Lung microvascular endothelial cell (primary cell): ENCODE measurements around the gene LTBP2. TPM values are rescaled to one million over a fixed set of nuclear protein-coding genes. Genes with fewer than 3 reads are reported as not detected.

Experiments
- DNase-seq, 2 donors: peaks; one replicate each; pipeline versions ENCODE4 v3.0.0 to v3.0.0-alpha.2; 2010; ENCODE audit warnings: low read depth in 2 of 2
- total RNA-seq: library from RNA; depleted of rRNA; stranded (reverse); fragments of >200 nt; gene quantifications from 2 replicates; pipeline ENCODE4 v1.2.1, GENCODE V29; 2014

Gene LTBP2
- total RNA-seq, 1 donor from 2014 or later, result 6.2 TPM

DNA sequence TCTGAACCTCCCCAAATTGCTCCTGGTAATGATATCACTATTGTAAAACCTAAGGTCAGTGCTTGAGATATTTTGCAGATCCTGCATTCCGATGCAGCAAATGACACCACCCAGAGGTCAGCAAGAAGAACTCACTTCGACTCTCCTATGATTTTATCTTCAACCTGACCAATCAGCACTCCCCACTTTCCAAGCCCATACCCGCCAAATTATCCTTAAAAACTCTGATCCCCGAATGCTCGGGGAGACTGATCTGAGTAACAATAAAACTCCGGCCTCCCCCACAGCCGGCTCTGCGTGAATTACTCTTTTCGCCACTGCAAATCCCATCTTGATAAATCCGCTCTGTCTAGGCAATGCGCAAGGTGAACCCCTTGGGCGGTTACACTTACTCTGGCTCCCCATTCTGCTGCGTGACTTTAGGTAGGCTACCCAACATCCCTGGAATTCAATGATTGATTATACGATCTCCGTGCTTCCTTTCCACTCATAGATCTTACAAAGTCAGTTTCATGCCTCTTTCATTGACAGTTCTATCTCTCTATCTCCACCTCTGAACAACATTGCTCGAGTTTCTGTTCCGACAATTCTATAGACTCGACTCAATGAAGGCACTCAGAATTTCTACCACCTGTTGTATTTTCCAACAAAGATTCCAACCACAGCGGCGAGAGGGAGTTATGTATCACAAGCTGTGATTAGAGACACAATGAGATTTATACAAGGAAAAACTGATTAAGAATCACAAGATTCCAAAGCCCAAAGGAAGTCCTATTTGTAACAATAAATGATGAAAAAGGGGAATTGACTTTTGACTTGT lies 119.9 kb downstream of the LTBP2 start:
- peak; percentile 23 to 38 for DNase-seq

GRCh38 chr14:74490486-74490885 lies 121.6 kb downstream of the LTBP2 start:
- no peak for DNase-seq

DNA sequence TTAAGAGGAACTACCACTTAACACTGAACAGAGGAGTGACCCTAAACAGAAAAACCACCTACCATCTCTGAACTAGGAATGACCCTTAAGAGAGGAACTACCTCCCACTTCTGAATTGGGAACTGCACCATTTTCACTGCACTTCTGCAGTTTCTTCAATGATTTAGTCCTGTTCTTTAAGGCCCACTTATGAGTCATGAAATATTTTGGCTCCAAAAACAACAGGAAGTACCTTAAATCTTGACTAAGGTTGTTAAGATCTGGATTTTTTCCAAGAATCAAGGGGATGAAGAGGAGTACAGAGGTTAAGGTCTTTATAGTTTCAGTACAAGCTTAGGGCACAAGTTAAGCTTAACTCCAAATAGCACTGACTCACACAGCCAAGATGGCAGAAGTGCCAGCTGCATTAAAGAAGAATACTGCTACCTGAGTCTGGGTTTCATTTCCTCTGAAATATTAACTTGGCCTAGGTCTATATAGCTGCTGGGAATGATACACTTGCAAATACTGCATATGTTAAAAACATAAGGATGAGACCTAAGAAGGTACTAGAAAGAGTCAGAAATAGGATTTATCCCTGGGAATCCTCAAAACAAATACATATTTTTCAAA lies 123.1 kb downstream of the LTBP2 start:
- DNase-seq, result peak in 1 of 2 donors; percentile 77

GRCh38 chr14:74486164-74486563 lies 125.9 kb downstream of the LTBP2 start:
- DNase-seq, result no peak

GRCh38 chr14:74483321-74483720 lies 128.7 kb downstream of the LTBP2 start:
- DNase-seq, result no peak

DNA sequence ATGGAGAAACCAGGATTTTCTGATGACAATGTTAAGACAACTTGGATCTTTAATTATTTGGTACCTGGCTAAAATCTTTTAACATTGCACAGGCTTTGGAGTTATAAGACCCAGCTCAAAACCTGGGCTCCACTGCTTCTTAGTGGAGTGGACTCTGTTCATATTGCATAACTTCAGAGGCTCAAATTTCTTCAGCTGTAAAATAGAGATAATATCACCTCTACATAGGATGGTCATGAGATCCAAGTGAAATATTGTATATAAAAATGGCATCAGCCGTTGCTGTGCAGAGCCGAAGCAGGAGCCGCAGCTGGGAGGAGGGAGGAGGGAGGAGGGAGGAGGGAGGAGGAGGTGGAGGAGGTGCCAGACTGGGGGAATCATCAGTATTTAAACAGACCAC lies 129.5 kb downstream of the LTBP2 start:
- no peak for DNase-seq

GRCh38 chr14:74480046-74480445 lies 132.0 kb downstream of the LTBP2 start:
- DNase-seq, result no peak

DNA sequence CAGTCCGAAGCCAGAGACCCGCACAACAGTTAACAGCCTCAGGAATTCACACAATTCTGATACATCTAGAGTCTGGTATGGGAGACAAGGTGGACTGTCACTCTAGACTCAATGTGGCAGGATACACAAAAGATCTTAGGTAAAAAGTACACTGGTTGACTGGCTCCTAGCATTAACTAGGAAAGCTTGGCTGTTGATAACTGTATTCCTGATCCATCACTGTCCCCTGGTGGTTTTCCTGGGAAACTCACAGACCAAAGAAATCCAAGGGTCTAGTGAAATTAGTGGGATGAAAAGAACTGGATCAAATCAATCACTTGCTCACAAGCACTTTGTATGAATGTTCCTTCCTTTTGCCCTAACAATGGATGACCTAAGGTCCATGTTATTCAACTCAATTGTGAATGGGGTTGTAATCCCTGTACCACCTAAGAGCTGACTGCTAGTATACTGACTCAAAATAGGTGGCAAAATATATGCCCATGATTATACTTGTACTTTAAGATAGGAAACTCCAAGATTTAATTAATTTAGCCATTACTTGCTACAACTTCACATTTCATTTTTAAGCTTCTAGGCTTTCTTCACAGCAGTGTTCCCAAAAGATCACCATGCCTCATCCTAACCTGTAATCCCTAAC lies 132.9 kb downstream of the LTBP2 start:
- DNase-seq, result peak; percentile 67

DNA sequence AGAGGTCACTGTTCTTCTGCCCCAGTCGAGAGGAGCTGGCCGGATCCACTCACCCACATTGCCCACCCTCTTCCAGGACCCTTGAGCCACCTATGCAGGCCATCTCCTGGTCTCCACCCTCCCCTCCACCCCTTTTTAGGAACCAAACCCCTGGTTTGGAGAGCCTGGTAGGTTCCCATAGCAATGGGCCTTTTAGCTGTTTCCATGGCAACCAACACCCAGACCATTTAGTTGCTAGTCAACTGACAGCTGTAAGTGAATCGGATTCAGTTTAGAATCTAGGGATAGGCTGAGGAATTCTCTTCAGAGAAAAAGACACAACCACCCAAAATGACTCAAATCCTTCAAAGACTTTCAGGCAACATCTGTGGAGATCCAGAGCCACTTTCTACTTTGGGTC lies 135.4 kb downstream of the LTBP2 start:
- no peak for DNase-seq

DNA sequence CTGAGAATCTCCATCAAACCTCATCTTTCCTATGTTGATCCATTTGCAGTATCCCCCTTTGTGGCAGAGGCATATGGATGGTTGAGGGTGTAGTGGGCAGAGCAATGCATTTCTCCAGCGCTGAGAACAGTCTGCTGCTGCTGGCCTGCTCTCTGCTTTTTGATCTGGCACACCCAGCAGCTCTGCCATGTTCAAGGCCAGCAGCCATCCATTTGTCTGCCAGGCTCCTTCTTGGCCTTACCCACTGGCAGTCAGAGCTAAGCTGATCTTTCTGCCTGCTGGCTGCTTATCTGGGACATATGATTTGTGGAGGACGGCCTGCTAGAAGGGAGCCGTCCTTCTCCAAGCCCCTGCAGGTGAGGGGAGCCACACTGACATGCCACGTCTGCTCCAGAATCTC lies 135.9 kb downstream of the LTBP2 start:
- no peak for DNase-seq

- peak in 1 of 2 donors; percentile 49 for DNase-seq
Measured at GRCh38 chr14:74475678-74476077, 136.4 kb downstream of the LTBP2 start.

DNA sequence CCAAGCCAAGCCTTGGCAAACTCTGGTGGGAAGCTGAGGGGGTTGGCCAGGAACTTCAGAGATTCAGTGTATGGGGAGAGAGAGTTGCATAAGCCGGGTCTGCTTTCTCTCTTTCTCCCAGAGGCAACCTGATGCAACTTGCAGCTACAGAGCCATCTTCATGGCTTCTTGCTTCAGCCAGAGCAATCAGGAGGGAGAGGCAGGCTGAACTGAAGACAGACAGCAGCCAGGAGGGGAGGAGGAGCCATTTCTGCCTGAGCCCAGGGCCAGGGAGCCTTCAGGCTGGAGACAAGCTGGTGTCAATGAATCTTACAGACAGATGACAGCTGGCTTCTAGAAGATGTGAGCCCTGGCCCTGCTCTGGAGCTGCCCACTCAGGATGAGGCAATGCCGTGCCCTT lies 137.7 kb downstream of the LTBP2 start:
- DNase-seq, result no peak

DNA sequence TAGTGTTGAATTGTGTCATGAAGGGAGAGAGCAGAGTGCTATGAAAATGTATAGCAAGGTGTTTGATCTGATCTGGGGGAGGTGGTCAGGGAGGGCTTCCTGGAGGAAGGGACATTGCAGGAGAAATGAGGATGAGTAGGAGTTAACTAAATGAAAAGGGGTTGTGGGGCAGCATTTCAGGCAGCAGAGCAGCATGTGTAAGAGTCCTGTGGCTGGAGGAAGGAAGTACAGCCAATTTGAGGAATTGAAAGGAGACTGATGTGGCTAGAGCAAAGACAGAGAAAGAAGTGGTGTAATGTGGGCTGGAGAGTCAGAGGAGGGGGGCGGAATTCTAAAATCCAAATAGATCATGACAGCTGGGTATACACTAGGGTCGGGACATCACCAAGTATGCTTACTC lies 139.4 kb downstream of the LTBP2 start:
- DNase-seq, result no peak

DNA sequence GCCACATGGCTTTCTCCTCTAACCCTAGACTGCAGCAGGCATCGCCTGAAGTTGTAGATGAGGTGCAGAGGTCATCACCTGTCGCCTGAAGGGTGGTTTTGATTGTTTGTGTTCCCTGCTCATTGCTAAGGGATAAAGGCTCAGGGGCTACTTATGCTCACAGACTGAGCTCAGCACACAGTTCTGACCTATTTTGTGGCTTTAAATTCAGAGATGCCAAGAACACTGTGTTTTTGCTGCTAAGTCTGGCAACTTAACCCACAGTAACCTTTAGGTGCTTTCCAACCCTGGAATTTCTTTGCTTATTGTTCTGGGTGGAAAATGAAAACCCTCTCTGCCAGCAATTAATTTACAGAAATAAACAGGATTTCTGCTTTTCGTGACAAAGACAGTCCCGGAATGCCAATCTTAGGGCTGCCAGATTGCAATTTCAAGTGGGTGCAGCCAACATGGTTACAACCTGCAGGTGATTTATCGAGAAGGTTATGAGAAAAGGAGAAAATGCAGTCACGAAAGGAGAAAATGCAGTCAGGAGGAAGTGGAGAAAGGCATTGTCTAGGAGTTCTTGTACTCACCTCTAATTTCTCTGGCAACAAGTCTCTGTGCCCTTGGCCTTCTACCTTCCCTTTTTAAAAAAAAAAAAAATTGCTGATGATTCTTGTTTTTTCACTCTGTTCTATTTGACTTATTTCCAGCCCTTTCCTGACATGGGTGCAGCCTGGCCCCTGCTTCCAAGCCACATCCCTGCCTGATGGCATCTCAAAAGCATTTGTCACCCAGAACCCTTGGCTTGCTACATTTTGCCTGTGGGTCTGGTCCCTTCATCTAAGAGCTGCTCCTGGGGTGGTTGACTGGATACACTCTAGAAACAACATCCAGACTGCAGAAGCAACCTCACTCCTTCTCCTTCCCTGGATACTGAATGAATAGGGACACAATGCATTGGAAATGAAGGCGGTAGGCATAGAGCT lies 142.2 kb downstream of the LTBP2 start:
- DNase-seq, result no peak

DNA sequence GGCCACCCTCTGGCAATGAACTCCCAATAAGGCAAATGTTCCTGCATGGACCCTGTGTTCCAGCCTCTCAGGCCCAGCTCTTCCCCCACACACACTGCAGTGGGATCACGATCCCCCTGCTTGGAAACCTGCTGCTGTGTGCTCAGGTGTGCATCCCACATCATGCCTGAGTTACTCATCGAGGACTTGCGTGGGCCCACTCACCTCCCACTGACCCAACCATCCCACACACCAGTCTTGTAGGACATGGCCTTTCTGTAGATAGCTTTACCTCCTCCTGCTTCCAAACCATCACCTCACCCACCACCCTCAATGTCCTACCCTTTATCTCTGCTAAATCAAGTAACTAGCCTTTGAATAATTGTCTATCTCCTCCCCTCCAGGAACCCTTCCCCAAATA lies 143.5 kb downstream of the LTBP2 start:
- DNase-seq, result no peak

- no peak for DNase-seq
Measured at GRCh38 chr14:74465335-74465734, 146.7 kb downstream of the LTBP2 start.

DNA sequence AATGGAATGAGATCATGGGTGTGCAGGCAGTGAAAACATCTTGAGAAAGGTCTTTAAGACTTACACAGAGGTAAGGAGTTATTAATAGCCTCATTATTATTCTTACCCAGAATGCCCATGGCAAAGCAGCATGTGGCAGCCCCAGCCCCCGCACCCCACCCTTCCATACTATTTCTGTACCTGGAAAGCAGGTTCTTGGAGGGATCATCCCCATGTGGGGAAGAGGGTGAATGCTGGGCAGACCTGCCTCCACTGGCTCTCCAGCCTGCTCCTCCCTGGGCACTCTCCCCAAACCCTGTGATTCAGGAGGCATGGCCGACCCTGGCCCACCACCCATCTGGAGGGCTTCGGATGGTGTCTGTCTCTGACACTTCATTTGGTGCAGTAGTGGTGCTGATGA lies 147.3 kb downstream of the LTBP2 start:
- no peak for DNase-seq

GRCh38 chr14:74463697-74464096 lies 148.3 kb downstream of the LTBP2 start:
- DNase-seq, result no peak

- DNase-seq, result no peak
Measured at GRCh38 chr14:74462993-74463392, 149.0 kb downstream of the LTBP2 start.

GRCh38 chr14:74459976-74460375 lies 152.1 kb downstream of the LTBP2 start:
- DNase-seq, result peak in 1 of 2 donors; percentile 11

DNA sequence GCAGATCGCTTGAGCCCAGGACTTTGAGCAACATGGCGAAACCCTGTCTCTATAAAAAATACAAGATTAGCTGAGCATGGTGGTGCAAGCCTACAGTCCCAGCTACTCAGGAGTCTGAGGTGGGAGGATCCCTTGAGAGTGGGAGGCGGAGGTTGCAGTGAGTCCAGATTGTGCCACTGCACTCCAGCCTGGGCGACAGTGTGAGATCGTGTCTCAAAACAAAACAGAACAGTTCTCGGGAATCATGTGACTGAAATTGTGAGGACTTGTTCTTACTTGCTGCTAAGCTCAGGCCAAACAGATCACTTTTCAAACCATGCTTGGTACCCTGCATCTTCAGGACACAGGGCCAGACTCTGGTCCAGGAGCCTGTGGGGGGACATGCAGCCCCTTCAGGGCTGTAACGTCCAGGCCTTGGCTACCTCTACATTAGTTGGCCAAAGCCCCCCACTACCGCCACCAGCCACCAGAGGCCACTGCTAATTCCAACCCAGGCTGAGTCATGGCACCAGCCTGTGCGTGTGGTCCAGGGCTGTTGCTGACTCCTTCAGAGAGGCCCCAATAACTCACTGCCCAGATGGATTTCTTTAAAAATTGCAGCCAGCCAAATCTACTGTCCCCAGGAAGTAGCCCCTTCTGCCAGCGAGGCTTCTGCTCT lies 152.6 kb downstream of the LTBP2 start:
- peak; percentile 60 to 68 for DNase-seq
